ENCODE data around the gene FAR2. TPM values are rescaled to one million over a fixed set of nuclear protein-coding genes. Genes with fewer than 3 reads are reported as not detected.

FAR2 gene
- total RNA-seq, 2 experiments from 2014 or later = 0.73 TPM; not detected in 1

GRCh38 chr12:29208060-29208459 is 59.0 kb downstream of the FAR2 start:
- Histone ChIP-seq H3K27ac (ENCODE audit: low read depth, low read length, poor library complexity, severe bottlenecking) (no peak overlapping the region), H3K4me2 (ENCODE audit: low read length) (no peak overlapping the region), H3K4me1 (ENCODE audit: insufficient read depth, low read length, poor library complexity, severe bottlenecking) (no peaks in the 10 kb centered on the region), H2AFZ (ENCODE audit: low read length) (no peak overlapping the region), H3K36me3 (ENCODE audit: insufficient read depth, low read length) (no peaks in the 10 kb centered on the region), H3K9me3 (ENCODE audit: low read length) (no peaks in the 10 kb centered on the region), H3K4me3 (ENCODE audit: low read depth, low read length, poor library complexity, severe bottlenecking) (no peak overlapping the region), H4K20me1 (ENCODE audit: insufficient read depth, low read length) (no peaks in the 10 kb centered on the region), H3K79me2 (ENCODE audit: insufficient read depth, low read depth, low read length) (no peaks in the 10 kb centered on the region), H3K9me2 (ENCODE audit: insufficient read depth, low read length) (no peaks in the 10 kb centered on the region)
- DNase-seq (ENCODE audit: low spot score) = no peak
- TF ChIP-seq CTCF (conservative IDR thresholded peaks at IDR 0.05; ENCODE audit: low read length) (no peak), EZH2phosphoT487 (IDR thresholded peaks at IDR 0.05; ENCODE audit: borderline replicate concordance, low read depth, low read length) (no peak)
- intact Hi-C loops (cut with micrococcal nuclease; ENCODE audit: unreplicated experiment) = no loop called here
- no TSS peak for BruUV-seq (replicated peaks)
- ChIA-PET POLR2A (interaction anchor here (1.6 kb wide), 1 partner anchor 11 kb away, joined by 4 read pairs; no protein-coding TSS in a partner anchor), CTCF (ENCODE audit: unreplicated experiment) (no interaction called here)

- POLR2A ChIA-PET = interaction anchor here (0.5 to 1.6 kb wide), 3 partner anchors 10 to 1677 kb away, joined by 3 to 4 read pairs (median 3); no protein-coding TSS in a partner anchor
- Histone ChIP-seq H4K20me1 (ENCODE audit: insufficient read depth, low read length) (no peaks in the 10 kb centered on the region), H3K79me2 (ENCODE audit: insufficient read depth, low read depth, low read length) (no peaks in the 10 kb centered on the region), H3K36me3 (ENCODE audit: insufficient read depth, low read length) (no peaks in the 10 kb centered on the region), H3K27ac (ENCODE audit: low read depth, low read length, poor library complexity, severe bottlenecking) (no peak overlapping the region), H3K4me1 (ENCODE audit: insufficient read depth, low read length, poor library complexity, severe bottlenecking) (no peaks in the 10 kb centered on the region), H2AFZ (ENCODE audit: low read length) (no peak overlapping the region), H3K4me3 (ENCODE audit: low read depth, low read length, poor library complexity, severe bottlenecking) (no peak overlapping the region), H3K4me2 (ENCODE audit: low read length) (no peak overlapping the region), H3K9me3 (ENCODE audit: low read length) (no peaks in the 10 kb centered on the region), H3K9me2 (ENCODE audit: insufficient read depth, low read length) (no peaks in the 10 kb centered on the region)
- no TSS peak for BruUV-seq (replicated peaks)
- no peak for TF ChIP-seq CTCF (conservative IDR thresholded peaks at IDR 0.05; ENCODE audit: low read length)
- no peak for TF ChIP-seq EZH2phosphoT487 (IDR thresholded peaks at IDR 0.05; ENCODE audit: borderline replicate concordance, low read depth, low read length)
- intact Hi-C loops (cut with micrococcal nuclease; ENCODE audit: unreplicated experiment) = no loop called here
- no peak for DNase-seq (ENCODE audit: low spot score)
- CTCF ChIA-PET (ENCODE audit: unreplicated experiment) = no interaction called here
Measured at GRCh38 chr12:29208936-29209701, 60.0 kb downstream of the FAR2 start.

- Histone ChIP-seq H4K20me1 (ENCODE audit: insufficient read depth, low read length) (no peaks in the 10 kb centered on the region), H3K9me2 (ENCODE audit: insufficient read depth, low read length) (no peaks in the 10 kb centered on the region), H2AFZ (ENCODE audit: low read length) (no peak overlapping the region), H3K4me2 (ENCODE audit: low read length) (no peak overlapping the region), H3K4me3 (ENCODE audit: low read depth, low read length, poor library complexity, severe bottlenecking) (no peak overlapping the region), H3K4me1 (ENCODE audit: insufficient read depth, low read length, poor library complexity, severe bottlenecking) (no peaks in the 10 kb centered on the region), H3K27ac (ENCODE audit: low read depth, low read length, poor library complexity, severe bottlenecking) (no peak overlapping the region), H3K79me2 (ENCODE audit: insufficient read depth, low read depth, low read length) (no peaks in the 10 kb centered on the region), H3K9me3 (ENCODE audit: low read length) (no peaks in the 10 kb centered on the region), H3K36me3 (ENCODE audit: insufficient read depth, low read length) (no peaks in the 10 kb centered on the region)
- ChIA-PET POLR2A (no interaction called here), CTCF (ENCODE audit: unreplicated experiment) (no interaction called here)
- no peak for DNase-seq (ENCODE audit: low spot score)
- intact Hi-C loops (cut with micrococcal nuclease; ENCODE audit: unreplicated experiment) = no loop called here
- TF ChIP-seq CTCF (conservative IDR thresholded peaks at IDR 0.05; ENCODE audit: low read length) = no peak
- TF ChIP-seq EZH2phosphoT487 (IDR thresholded peaks at IDR 0.05; ENCODE audit: borderline replicate concordance, low read depth, low read length) = no peak
- no TSS peak for BruUV-seq (replicated peaks)
Measured at GRCh38 chr12:29211696-29212095, 62.6 kb downstream of the FAR2 start.
